Dermis blood vessel endothelial cell (primary cell): Measurements from ENCODE around the gene UCP3. TPM values are rescaled to one million over a fixed set of nuclear protein-coding genes. Genes with fewer than 3 reads are reported as not detected.

Experiments used
- DNase-seq: peaks from one replicate; pipeline ENCODE4 v3.0.0; 2010
- total RNA-seq: library from RNA; depleted of rRNA; stranded (reverse); fragments of >200 nt; gene quantifications from 2 replicates; pipeline ENCODE4 v1.2.3, GENCODE V29; 2014

Gene UCP3
- total RNA-seq, 1 donor from 2014 or later: 0.34 TPM

GRCh38 chr11:73976451-73977151 is 32.3 kb downstream of the UCP3 start:
- DNase-seq: no peak

- no peak for DNase-seq
These were observed 33.5 kb downstream of the UCP3 start for GRCh38 chr11:73975479-73975757.

DNA sequence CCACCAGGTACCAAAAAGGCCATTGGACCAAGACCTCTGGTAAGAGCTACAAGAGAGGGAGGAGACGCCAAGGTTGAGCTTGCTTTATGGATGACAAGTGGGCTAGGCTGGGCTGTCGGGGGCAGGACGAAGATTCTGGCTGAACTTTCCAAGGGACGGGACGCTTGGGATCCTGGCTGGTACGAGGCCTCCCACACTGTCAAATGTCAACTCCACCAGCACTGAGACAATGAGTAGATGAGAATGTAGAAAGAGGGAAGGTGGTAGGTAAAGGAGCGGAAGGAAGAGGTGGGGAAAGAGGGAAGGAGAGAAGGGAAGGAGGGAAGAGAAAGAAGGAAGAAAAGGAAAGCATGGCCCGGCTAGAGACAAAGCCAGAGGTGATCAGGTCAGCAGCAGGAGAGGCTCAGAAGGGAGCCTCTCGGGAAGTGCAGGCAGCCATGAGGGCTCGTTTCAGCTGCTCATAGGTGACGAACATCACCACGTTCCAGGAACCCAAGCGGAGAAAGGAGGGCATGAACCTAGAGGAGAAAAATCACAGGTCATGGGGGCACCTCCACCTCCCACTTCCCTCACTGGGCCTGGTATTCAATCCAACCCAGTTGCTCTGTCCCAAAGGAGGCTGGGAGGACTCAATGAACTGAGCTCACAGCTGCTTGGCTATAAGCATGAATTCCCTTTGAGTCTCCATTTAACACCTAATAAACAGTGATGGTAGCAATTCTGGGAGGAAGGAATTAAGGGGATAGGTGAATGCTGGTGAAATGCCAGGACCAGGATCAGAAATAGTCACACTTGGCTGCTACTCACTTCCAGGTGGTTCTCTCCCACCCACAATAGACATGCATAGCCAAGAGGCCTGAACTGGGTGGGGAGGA is 34.0 kb downstream of the UCP3 start:
- no peak for DNase-seq

DNA sequence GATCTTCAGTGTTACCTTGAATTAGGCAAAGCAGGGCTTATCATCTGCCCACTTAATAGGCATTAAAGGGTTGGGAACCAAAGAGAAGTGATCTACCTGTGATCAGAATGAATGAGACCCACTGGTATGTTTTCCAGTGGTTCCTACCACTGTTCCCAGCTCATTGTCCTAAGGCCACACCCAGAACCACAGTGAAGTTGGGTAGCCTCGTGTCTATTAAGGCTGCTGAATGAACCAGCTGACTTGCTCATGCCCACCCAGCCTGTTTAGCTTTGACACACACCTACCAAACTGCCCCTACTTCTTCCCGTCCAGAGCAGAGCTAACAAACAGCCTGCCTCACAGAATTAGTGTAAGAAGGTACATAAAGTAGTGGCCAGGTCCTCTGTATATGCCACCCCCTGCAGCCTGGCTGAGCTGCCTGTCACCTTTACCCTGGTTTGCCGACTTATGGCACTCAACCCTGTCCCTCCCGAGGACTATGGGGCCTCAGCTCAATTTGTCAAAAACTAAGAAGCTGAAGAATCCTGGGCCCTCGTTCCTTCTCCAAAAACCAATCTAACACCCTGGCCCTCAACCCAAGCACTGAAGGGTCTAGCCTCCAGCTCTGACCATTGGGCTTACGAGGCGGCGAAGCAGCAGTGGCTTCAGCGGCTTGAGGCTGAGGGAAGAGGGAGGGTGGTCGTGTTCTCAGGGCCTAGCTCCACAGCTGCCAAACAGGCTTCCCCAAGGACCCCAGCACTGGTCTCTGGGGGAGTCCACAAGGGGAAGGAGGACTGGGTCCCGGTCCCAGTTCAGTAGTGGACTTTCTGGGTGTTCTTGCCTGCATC is 36.0 kb downstream of the UCP3 start:
- no peak for DNase-seq

GRCh38 chr11:73972187-73972586 is 36.7 kb downstream of the UCP3 start:
- no peak for DNase-seq

DNA sequence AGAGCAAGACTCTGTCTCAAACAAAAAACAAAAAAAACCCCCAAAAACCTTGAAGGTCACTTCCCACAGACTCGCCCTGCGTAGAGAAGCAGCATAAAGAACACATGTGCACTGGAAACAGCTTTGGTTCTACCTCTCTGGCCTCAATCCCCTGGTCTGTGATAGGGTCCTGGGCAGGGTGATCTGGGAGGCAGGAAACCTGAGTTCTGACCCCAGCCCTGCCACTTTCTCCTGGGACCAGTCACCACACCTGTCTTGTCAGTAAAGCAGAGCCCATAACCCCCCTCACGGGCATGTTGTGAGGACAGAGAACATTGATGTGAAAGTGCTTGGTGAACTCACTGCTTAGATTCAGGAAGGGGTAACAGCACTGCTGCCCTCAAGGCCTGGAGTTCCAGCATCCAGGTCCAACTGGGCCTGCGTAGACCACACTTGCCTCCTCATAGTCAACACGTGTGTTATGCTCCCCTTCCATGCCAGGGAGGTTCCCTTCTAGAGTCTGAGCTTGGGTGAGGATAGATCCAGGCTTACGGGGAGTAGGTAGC is 37.6 kb downstream of the UCP3 start:
- no peak for DNase-seq

DNA sequence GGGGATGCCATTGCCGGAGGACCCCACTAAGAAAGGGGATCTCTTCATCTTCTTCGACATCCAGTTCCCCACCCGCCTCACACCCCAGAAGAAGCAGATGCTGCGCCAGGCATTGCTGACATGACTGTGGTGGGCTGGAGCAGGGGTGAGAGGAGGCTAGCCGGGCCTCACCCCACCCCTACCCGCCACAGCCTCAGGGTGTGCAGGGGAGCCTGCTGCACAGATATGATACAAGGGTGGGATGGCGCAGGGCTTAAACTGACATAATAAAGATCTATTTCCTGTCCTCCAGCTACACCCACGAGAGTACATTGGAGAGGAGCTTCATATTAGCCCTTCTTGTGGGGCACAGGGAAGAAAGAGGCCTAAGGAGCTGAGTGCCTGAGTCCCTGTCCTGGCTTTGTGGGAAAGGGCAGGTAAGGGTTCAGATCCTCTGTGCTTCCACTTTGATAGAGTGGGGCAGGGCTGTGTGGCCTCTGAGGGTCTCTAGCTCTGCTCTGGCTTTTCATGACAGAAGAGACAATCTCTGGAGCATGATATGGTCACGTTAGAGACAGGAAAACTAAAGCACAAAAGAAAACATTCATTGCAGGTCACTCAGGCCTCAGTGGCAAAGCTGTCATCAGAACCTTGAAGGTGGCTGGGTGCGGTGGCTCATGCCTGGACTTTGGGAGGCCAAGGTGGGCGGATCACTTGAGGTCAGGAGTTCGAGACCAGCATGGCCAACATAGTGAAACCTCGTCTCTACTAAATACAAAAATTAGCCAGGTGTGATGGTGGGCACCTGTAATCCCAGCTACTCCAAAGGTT is 38.7 kb downstream of the UCP3 start:
- no peak for DNase-seq

DNA sequence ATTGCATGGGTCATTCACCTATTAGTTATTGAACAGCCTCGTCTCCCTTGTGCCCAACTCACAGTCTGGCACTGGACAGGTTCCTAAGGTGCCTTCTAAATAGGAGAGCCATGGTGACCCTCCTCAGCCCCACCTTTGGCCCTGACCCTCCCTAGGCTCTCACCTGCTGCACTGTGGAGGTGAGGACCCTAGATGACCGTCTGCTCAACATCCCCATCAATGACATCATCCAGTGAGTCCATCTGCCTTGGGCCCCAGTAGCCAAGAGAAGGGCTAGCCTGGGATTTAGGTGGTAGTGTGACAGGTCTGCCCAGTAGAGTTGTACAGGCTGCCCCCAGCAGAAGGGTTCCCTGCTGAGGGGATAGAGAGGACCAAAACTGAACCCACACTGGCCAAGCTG is 39.8 kb downstream of the UCP3 start:
- DNase-seq: no peak

GRCh38 chr11:73968356-73968966 is 40.4 kb downstream of the UCP3 start:
- DNase-seq: no peak

GRCh38 chr11:73965764-73966121 is 43.1 kb downstream of the UCP3 start:
- DNase-seq: no peak

DNA sequence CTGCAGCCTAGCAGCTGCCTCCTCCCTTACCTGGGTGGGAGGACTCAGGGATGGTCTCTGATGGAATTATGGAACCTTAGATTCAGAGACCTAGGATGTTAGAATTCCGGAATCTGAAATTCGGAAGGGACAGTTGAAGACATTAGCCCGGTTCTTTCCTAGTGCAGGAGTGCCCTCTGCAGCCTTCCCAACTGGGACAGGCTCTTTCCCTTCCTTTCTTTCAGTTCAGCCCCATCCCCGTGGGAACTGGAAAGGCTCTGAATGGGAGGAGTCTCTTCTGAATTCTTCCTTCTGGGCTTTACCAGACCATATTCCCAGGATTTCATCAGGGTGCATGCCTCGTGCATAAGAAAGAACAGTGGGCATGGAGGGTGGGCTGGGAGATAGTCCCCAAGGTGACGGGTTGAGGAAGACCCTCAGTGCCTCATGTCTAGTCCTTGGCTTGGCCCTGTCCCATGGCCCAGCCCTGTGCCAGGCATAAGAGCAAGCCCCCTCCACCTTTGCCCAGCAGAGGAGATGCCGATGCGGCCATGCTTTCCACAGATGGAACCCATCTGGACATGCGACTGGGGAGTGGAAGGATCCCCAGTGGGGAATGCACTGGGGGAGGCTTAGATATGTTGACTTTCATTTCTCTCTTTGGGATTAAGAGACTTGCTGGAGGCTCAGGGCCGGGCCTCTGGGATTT is 43.7 kb downstream of the UCP3 start:
- no peak for DNase-seq

GRCh38 chr11:73963861-73964260 is 45.0 kb downstream of the UCP3 start:
- no peak for DNase-seq

DNA sequence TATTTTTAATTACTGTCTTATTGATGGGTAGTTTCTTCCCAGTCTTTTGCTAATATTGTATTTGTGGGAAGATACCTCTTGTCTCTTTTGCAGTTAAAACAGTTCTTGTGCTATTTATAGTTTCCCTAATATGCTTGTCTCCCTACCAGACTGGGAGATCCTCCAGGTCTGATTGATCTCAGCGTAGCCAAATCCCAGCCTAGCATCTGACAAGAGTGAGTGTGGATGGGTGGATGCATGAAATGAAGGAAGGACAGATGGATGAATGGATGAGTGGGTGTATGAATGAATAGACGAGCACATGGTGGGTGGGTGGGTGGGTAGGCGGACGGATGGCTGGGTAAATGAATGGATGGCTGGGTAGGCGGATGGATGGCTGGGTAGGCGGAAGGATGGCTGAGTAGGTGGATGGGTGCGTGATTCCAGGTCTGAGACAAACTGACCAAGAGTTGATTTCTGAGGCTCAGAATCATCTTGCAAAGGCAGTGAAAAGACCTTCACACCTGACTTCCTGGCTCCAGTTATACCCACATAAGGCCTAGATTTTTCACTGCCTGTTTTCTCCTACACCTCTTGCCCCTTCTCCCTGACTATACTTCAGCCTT is 46.7 kb downstream of the UCP3 start:
- no peak for DNase-seq

GRCh38 chr11:73961321-73961720 is 47.6 kb downstream of the UCP3 start:
- no peak for DNase-seq

DNA sequence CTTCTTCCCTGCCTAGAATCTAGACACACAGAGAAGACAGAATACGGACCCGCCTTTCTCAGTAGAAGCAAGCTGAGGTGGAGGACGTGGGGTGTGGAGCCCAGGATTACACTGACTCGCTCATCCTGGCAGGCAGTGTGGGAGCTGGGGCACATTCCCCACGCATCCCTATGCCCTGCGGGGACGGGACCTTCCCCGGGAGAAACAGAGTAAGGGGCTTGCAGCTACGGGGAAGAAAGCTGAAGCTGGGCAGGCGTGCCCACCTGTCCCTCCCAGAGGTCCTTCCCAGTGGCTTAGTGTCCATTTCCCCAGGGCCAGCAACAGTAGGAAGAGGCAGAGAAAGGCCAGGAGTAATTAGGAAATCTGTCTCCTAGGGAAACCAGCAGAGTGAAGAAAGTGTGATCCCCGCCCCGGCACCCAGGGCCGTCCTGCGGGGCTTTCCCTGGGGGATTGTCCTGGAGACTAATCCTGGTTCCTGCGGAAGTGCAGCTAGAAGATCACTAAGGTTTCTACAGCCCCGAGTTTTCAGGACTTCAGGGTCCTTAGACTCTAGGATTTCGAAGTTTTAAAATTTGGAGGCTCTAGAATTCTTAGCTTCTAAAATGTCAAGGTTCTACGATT is 50.3 kb downstream of the UCP3 start:
- no peak for DNase-seq

DNA sequence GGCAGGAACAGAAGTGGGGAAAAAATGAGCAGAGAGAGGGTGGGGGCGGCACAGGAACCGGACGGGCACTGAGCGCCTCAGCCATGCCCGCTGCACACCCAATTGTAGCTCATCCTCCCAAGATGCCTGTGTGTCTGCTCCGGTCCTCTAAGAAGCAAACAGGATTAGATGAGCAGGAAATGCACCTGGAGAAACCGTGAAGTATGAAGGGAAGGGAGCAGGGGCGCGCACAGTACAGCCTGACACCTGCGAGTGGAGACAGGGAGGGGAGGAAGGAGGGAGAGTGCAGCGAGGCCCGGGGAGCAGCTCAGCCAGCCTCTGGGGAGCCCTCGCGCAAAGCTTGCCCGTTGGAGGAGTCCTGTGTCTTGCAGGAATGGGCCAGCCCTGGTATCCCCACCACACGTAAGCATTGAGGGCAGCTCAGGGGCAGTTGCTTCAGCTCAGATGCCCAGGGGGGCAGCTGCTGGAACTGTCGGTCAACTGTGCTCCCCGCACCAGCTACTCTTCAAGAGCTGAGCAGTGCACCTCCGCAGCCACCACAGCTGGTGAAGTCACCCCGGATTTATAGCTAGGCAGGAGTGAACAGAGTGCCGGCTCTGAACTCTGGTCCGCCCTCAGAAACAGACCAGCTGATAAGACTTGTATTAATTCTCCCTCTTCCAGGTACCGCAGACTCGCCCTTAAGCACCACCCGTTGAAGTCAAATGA is 51.1 kb downstream of the UCP3 start:
- no peak for DNase-seq

- DNase-seq: no peak
These were observed 51.8 kb downstream of the UCP3 start for GRCh38 chr11:73956876-73957653.

GRCh38 chr11:73951797-73952196 is 57.1 kb downstream of the UCP3 start:
- no peak for DNase-seq
